ENCODE data around the gene FAAP100. TPM values are rescaled to one million over a fixed set of nuclear protein-coding genes. Genes with fewer than 3 reads are reported as not detected.
A peak's percentile ranks its signal among the peaks of the same experiment; 100 is the strongest.

Gene FAAP100
- total RNA-seq, 6 donors from 2014 or later: 22.0 to 70.2 (median 32.5) TPM

GRCh38 chr17:81502471-81503017 is 49.6 kb downstream of the FAAP100 start:
- WGBS, 2 donors: 71 to 77% methylated on average over 8 to 12 of the region's 12 CpGs
- no peaks in the 10 kb centered on the region for H3K27me3 ChIP-seq
- H3K9me3 ChIP-seq: no peaks in the 10 kb centered on the region
- ATAC-seq (ENCODE audit: low FRiP score in 2 of 2) (no peak), DNase-seq (no peak)
- no peaks in the 10 kb centered on the region for H3K36me3 ChIP-seq
- TF ChIP-seq POLR2A (IDR thresholded peaks at IDR 0.05) (no peak), CTCF (IDR thresholded peaks at IDR 0.05) (no peak), EP300 (IDR thresholded peaks at IDR 0.05) (no peak), POLR2AphosphoS5 (IDR thresholded peaks at IDR 0.05) (no peak)
- H3K27ac ChIP-seq: no peak overlapping the region
- H3K4me3 ChIP-seq: no peak overlapping the region
- H3K4me1 ChIP-seq: peaks cover 0 to 7% (median 7%) of the 10 kb centered on the region in 4 donors

GRCh38 chr17:81500047-81500446 is 52.1 kb downstream of the FAAP100 start:
- TF ChIP-seq POLR2AphosphoS5 (IDR thresholded peaks at IDR 0.05): no peak
- no peak for TF ChIP-seq POLR2A (IDR thresholded peaks at IDR 0.05)
- TF ChIP-seq EP300 (IDR thresholded peaks at IDR 0.05): no peak
- no peak for TF ChIP-seq CTCF (IDR thresholded peaks at IDR 0.05)
- Histone ChIP-seq H3K9me3 (no peaks in the 10 kb centered on the region), H3K27me3 (no peaks in the 10 kb centered on the region), H3K4me1 (peaks cover 0 to 7% (median 7%) of the 10 kb centered on the region in 4 donors), H3K4me3 (no peak overlapping the region), H3K27ac (no peak overlapping the region), H3K36me3 (no peaks in the 10 kb centered on the region)
- 47 to 49% methylated on average over 3 to 7 of the region's 7 CpGs for WGBS, 2 donors
- DNase-seq (no peak), ATAC-seq (ENCODE audit: low FRiP score in 2 of 2) (peak; percentile 20 to 66)

DNA sequence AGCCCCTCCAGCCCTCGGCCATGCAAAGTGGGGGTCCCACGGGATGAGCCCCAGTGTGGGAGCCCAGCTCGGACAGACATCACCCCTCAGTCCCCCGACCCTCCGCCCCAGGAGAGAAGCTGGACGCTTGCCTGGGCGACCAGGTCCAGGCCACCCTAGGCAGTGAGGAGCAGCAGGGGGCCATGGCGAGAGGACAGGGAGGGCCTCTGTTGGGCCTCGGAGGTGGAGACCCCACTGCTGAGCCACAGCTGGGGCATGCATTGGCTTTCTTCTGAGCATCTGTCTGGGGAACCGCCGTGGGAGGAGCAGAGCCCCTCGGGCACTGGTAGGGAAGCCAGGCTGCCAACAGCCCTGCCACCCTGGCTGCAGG is 52.6 kb downstream of the FAAP100 start:
- H3K27ac ChIP-seq: no peak overlapping the region
- no peaks in the 10 kb centered on the region for H3K27me3 ChIP-seq
- H3K4me3 ChIP-seq: no peak overlapping the region
- 72 to 75% methylated on average over 5 to 12 of the region's 12 CpGs for WGBS, 2 donors
- TF ChIP-seq POLR2A (IDR thresholded peaks at IDR 0.05) (no peak), EP300 (IDR thresholded peaks at IDR 0.05) (no peak), CTCF (IDR thresholded peaks at IDR 0.05) (no peak), POLR2AphosphoS5 (IDR thresholded peaks at IDR 0.05) (no peak)
- ATAC-seq (ENCODE audit: low FRiP score in 2 of 2): peak; percentile 21 to 25
- H3K36me3 ChIP-seq: no peaks in the 10 kb centered on the region
- peak in 1 of 2 donors; percentile 40 for DNase-seq
- H3K9me3 ChIP-seq: no peaks in the 10 kb centered on the region
- peaks cover 0 to 7% (median 7%) of the 10 kb centered on the region in 4 donors for H3K4me1 ChIP-seq

GRCh38 chr17:81498953-81499600 is 53.1 kb downstream of the FAAP100 start:
- DNase-seq (peak in 1 of 2 donors; percentile 86), ATAC-seq (ENCODE audit: low FRiP score in 2 of 2) (peak; percentile 9 to 33)
- Histone ChIP-seq H3K36me3 (no peaks in the 10 kb centered on the region), H3K4me3 (peak overlapping the region in 1 of 4 donors; percentile 13), H3K9me3 (no peaks in the 10 kb centered on the region), H3K27me3 (no peaks in the 10 kb centered on the region), H3K27ac (no peak overlapping the region), H3K4me1 (peaks cover 0 to 7% (median 7%) of the 10 kb centered on the region in 4 donors)
- WGBS, 2 donors: 80 to 87% methylated on average over 42 to 57 of the region's 64 CpGs
- no peak for TF ChIP-seq POLR2AphosphoS5 (IDR thresholded peaks at IDR 0.05)
- TF ChIP-seq CTCF (IDR thresholded peaks at IDR 0.05): no peak
- no peak for TF ChIP-seq EP300 (IDR thresholded peaks at IDR 0.05)
- no peak for TF ChIP-seq POLR2A (IDR thresholded peaks at IDR 0.05)

All from upper lobe of left lung (tissue), 6 donors.